ENCODE results near the gene ANXA3.
"Not testable (repeated sequence)": the region's sequence is repeated elsewhere in the genome, so short reads cannot be mapped to it uniquely, and the experiment has no call there.

ANXA3 gene, protein sequence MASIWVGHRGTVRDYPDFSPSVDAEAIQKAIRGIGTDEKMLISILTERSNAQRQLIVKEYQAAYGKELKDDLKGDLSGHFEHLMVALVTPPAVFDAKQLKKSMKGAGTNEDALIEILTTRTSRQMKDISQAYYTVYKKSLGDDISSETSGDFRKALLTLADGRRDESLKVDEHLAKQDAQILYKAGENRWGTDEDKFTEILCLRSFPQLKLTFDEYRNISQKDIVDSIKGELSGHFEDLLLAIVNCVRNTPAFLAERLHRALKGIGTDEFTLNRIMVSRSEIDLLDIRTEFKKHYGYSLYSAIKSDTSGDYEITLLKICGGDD

GRCh38 chr4:78551420-78552351 is at the start of gene ANXA3:
Gene ANXA3, plus strand, starts transcription at chr4:78551770. Its CDS starts 2,704 bp downstream, at chr4:78554474.
- peak in 2 of 56 donors; percentile 12 to 64 for DNase-seq

GRCh38 chr4:78506260-78506659 is 45.3 kb upstream of the ANXA3 start:
- DNase-seq, result not testable (repeated sequence)

GRCh38 chr4:78509043-78509442 is 42.5 kb upstream of the ANXA3 start:
- no peak for DNase-seq

GRCh38 chr4:78510108-78510507 is 41.5 kb upstream of the ANXA3 start:
- no peak for DNase-seq

DNA sequence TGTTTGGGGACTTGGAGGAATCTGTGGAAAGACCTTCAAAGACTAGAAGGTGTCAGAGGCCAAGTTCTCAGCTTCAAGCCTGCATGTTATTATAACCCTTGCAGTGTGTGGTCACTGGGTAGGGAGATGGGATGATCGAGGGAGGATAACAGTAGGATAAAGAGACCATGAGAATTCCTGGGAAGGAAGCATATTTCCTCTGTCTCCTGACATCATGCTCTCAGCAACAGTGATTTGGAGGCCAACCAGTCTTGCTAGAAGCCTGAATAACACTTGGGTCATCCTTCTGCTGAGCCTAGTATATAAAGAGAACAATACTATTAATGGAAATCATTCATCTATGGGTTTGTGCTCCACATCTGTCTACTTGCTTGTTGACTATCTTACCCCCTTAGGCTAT is 40.9 kb upstream of the ANXA3 start:
- no peak for DNase-seq

DNA sequence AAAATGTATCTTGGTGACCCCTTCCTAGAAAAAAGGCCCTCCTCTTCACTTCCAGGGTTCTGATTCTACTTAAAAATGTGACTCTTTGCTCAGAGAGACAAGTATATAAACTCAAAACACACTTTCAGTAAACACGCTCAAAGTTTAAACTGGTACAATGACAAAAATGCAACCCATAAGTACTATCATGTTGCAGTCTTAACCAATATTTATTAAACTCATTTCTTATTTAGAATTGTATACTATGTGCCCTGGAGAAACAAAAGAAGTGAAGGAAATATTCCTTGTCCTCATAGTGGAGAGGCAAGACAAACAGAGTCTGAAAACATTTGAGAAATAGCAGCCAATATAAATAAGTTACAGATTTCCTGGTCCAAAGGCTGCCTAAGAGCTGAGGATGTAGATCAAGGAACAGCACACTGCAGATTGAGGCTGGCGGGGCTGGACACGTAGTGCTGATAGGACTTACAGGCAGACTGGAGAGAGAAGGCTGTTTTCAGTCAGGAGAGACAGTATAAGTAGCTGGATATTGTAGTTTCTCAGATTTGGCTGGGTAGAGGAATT is 39.1 kb upstream of the ANXA3 start:
- DNase-seq, result no peak

- no peak for DNase-seq
These were observed 38.1 kb upstream of the ANXA3 start for GRCh38 chr4:78513411-78513975.

GRCh38 chr4:78517050-78517652 is 34.4 kb upstream of the ANXA3 start:
- no peak for DNase-seq

DNA sequence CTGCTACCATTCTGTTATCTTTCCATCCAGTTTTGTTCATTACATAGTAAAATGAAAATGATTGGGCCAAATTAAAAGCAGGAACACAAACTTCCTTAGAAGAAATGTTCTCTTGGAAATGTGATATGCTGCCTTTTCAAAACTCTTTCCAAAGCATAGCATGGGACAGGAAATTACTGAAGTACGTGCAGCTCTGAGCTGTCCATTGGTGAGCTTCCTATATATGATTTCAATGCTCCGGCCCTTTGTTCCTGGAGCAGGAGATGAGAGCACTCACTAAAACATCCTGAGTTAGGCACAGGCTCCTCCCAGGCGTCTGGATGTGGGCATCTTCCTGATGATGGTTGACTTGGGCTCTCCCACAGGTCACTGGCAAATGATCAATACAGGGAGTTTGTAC is 33.0 kb upstream of the ANXA3 start:
- DNase-seq, result no peak

DNA sequence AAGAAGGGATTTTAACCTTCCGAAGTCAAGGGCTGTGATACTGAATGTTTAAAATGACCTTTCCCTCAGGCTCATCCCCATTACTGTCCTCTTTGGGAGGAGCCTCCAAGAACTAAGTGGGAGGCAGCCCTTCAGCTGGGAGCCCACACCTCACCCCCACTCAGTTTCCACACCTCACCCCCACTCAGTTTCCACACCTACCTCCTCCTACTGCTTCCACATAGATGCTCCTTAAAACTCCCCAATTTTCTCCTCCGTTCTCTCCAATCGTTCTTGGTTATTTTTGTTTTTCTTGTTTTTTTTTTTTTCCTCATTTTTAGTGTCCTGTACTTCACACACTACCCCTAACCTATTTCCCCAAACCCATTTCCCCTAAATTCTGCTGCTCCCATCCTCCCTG is 31.6 kb upstream of the ANXA3 start:
- DNase-seq, result no peak

DNA sequence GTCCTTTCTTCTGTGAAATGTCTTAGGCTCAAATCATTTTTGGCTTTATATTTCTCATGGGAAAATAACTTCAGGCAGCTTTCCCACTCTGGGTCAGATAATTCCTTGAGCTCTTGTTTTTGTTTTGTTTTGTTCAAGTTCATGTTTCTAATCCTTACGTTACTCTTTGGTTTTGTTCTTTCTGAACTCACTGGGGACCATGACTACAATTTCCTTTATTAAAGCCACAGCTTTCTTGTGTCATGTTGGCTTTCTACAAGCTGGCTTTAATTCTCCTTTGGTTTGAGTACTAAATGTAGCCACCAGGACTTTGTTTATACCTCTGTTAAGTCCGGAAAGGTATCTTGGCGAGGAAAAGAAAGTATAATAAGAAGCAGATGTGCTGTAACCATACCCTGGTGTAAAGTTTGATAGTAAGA is 30.8 kb upstream of the ANXA3 start:
- no peak for DNase-seq

GRCh38 chr4:78524009-78524408 is 27.6 kb upstream of the ANXA3 start:
- DNase-seq, result no peak

GRCh38 chr4:78525559-78525958 is 26.0 kb upstream of the ANXA3 start:
- DNase-seq, result no peak

- no peak for DNase-seq
These were observed 24.5 kb upstream of the ANXA3 start for GRCh38 chr4:78527103-78527502.

- DNase-seq, result no peak
These were observed 24.0 kb upstream of the ANXA3 start for GRCh38 chr4:78527555-78527954.

DNA sequence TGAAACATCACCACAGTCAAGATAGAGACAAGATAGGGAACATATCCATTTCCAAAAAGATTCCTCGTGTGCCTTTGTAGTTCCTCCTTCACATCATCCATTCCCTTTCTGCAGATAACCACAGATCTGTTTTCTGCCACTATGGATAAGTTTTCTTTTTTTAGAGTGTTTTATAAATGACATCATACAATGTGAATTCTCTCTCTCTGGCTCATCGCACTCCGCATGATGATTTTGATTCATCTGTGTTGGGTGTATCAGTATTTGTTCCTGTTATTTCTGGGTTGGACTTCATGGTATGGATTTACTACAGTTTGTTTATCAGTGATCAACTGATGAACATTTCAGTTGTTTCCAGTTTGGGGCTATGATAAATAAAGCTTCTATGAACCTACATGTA is 23.2 kb upstream of the ANXA3 start:
- no peak for DNase-seq

DNA sequence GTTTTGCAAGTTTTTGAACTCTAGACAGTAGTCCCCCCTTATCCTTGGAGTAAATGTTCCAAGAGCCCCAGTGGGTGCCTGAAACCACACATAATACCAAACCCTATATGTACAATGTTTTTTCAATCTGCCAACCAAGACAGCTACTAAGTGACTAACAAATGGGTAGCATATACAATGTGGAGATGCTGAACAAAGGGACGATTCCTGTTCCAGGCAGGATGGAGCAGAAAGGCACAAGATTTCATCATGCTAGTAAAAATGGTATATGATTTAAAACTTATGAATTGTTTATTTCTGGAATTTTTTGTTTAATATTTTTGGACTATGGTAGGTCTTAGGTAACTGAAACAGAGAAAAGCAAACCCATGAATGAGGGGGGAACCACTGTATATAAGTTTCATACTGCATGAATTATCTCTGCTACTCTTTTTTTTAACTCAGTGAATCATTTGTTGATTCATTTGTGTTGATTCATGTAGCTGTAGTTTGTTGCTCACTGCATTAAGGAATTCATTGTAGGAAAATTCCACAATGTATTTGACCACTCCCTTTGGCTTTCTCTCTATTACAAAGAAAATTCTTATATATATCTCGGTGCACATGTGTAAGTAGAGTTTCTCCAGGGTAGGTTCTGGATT is 21.9 kb upstream of the ANXA3 start:
- no peak for DNase-seq

DNA sequence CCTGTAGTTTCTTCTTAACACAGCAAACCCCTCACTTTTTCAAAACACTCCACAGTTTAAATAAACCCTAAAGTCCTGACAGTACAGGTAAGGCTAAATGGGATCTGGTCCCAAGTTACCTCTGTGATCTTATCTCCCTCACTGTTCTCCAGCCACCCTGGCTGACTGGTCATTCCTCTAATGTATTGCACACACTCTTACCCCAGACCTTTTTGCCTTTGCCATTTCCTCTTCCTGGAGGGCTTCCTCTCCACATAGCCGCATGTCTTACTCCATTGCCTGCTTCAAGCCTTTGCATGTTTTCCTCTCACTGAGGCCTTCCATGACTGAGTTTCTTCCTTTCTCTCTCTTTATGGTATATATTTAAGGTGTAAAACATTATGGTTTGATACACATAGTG is 19.5 kb upstream of the ANXA3 start:
- no peak for DNase-seq

DNA sequence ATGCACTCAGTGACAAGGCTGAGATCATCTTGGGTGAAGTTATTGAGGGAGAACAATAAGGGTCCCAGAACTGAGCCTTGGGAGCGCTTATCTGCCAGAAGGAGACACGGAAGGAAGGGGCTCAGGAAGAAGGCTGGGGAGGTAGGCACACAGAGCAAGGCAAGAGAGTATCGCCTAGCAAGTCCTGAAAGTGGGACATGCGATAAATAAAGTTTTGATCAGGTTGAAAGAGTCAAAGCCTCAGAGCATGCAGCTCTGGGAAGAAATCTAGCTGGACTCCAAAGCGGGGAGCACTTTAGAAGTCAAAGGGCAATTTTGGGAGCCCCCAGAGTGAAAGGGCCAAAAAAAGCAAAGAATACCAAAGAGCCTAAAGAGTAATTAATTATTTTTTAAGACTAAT is 17.7 kb upstream of the ANXA3 start:
- no peak for DNase-seq

DNA sequence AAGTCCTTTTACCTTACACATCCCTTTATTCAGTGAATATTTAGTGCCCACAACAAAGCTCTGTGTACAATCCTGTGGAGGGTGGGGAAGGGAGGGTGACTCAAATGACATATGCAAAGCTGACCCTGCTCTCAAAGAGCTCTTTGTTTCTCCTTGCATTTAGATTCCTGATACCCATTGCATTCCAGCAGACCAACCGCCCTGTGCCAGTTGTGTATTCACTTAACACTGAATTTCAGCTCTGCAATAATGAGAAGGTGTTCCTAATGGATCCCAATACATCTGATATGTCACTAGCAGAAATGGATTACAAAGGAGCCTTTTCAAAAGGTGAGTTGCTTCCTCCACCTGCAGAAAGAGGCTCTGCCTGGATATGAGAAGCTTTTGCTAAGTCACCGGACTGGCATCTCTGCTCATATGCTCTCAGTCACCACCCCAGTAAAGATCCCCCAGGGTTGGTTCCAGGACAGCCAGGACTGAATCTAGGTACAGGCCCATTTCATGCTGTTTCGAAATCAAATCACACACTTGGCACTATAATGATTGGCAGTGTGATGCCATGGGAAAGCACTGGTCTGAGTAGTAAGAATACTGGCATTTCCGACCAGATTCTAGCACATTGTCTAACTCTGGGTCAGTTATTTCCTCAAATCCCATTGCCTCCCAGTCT is 17.1 kb upstream of the ANXA3 start:
- DNase-seq, result peak in 1 of 56 donors; percentile 40

Measured in nucleus accumbens (tissue), 56 donors.